Measurements from ENCODE around the gene MYMX.

Gene MYMX

DNA sequence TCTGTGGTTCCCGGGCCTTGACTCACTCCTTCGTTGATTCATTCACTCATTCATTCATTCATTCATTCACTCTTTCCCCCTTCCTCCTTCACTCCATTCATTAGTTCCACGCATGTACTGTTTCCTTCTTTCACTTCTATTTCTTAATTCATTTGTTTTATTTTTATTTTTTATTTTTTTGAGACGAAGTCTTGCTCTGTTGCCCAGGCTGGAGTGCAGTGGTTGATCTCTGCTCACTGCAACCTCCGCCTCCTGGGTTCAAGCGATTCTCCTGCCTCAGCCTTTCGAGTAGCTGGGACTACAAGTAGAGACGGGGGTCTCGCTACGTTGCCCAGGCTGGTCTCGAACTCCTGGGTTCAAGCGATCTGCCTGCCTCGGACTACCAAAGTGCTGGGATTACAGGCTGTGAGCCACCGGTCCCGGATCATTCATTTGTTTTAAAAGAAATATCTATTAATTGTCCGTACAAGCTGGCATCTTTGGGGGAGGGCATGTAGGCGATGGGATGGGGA is 49.1 kb downstream of the MYMX start:
- DNase-seq: no peak

- no peak for DNase-seq
Measured at GRCh38 chr6:44266347-44266746, 49.6 kb downstream of the MYMX start.

DNA sequence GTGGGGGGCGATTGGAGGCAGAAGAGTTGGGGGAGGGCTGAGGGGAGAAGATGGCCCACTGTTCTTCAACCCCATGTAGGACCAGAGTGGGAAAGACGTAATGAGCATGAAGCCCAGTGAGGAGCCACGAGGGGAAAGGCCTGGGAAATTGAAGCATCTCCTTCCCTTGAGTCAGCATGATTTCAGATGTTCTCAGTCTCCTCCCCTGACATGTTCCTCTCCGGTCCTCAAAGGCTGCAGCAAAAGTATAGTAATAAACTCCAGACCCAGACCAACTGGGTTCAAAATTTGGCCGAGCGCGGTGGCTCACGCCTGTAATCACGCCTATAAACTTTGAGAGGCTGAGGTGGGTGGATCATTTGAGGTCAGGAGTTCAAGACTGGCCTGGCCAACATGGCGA is 50.5 kb downstream of the MYMX start:
- DNase-seq: no peak

Data from activated effector memory CD4-positive, alpha-beta T cell treated with Interleukin-2 at 50 U/mL for 16 hours (primary cell).